GM13977 (cell line): ENCODE measurements around the gene DNAAF8.

Experiments
- DNase-seq: peaks from one replicate; pipeline ENCODE4 v3.0.0; 2012; ENCODE audit warnings: low spot score
- CTCF ChIP-seq: IDR thresholded peaks from 2 replicates; pipeline ENCODE4 v1.5.1; 2012; ENCODE audit warnings: mild to moderate bottlenecking, control low read depth; ENCODE audit not compliant: insufficient read depth; ENCODE audit errors: extremely low read depth, missing control alignments
- in situ Hi-C: fragments of 300-500 bp; cut with MboI; formaldehyde crosslinking; loops from one replicate; pipeline ENCODE4 v1.12.0; 2022; ENCODE audit warnings: low sequenced_read_pairs, low pct_unique_long_range_greater_than_20kb, mixed read lengths, inconsistent platforms; ENCODE audit not compliant: unreplicated experiment

Gene DNAAF8

GRCh38 chr16:4723071-4723767 lies 11.1 kb upstream of the DNAAF8 start:
- in situ Hi-C loops = no loop called here
- no peak for DNase-seq
- no peak for TF ChIP-seq CTCF

GRCh38 chr16:4724661-4725270 lies 9.6 kb upstream of the DNAAF8 start:
- no peak for DNase-seq
- TF ChIP-seq CTCF = no peak
- in situ Hi-C loops = loop anchor here (25.0 kb wide), 1 partner anchor 338 kb away; the partner anchor contains the start of genes ALG1 and C16orf89

GRCh38 chr16:4726616-4727015 lies 7.7 kb upstream of the DNAAF8 start:
- no peak for TF ChIP-seq CTCF
- in situ Hi-C loops = loop anchor here (25.0 kb wide), 1 partner anchor 336 kb away; the partner anchor contains the start of genes ALG1 and C16orf89
- no peak for DNase-seq

GRCh38 chr16:4728676-4729075 lies 5.7 kb upstream of the DNAAF8 start:
- TF ChIP-seq CTCF = no peak
- no peak for DNase-seq
- in situ Hi-C loops = loop anchor here (25.0 kb wide), 1 partner anchor 334 kb away; the partner anchor contains the start of genes ALG1 and C16orf89

DNA sequence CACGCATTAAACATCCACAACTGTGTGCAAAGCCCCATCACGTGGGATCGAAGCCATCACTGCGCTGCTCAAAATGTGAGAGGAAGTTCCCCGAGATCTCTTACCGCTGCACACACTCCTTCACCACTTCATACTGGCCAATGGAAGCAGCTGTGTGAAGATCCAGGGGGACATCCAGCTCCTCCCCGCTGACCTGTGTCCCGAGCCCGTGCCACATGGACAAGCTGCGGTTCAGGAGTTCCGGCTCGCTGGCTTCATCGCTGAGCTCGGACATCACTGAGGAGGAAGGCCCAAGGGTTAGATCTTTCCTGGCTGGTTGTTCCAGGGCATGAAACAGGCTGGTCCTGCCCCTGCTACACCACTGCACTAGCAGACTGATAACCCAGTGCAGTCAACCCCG lies 4.5 kb upstream of the DNAAF8 start:
- DNase-seq = no peak

More for the DNA sequence above, 4.5 kb upstream of the DNAAF8 start:
- in situ Hi-C loops = loop anchor here (25.0 kb wide), 1 partner anchor 332 kb away; the partner anchor contains the start of genes ALG1 and C16orf89
- no peak for TF ChIP-seq CTCF
